GM12878 (cell line): ENCODE measurements around the gene DUSP10. TPM values are rescaled to one million over a fixed set of nuclear protein-coding genes. Genes with fewer than 3 reads are reported as not detected.

Source experiments
- ATAC-seq: fragments of 200-7000 bp; cut with Tn5 transposase; 3 replicates; pipeline ENCODE4 v1.9.1; 2020; ENCODE audit warnings: mild to moderate bottlenecking, moderate library complexity
- BruUV-seq: library from RNA; stranded (reverse); fragments of 400-500 nt; replicated peaks from 2 replicates; lab custom pipeline; 2021; lab: Mats Ljungman, UMichigan
- CTCF ChIA-PET: fragments of 300-600 bp; sonication (Branson Sonifier 250); formaldehyde crosslinking; extraction: SDS; loops from one replicate; lab custom pipeline; 2021; ENCODE audit warnings: inconsistent platforms; lab: Yijun Ruan, JAX
- POLR2A ChIA-PET: fragments of 350-600 bp; formaldehyde crosslinking; extraction: SDS; loops from one replicate; lab custom pipeline; 2021; ENCODE audit warnings: inconsistent platforms; lab: Charles Lee
- RAD21 ChIA-PET: fragments of 300-600 bp; sonication (Branson Sonifier 250); formaldehyde crosslinking; loops from one replicate; lab custom pipeline; 2023; ENCODE audit warnings: antibody characterized with exemption; ENCODE audit not compliant: unreplicated experiment; lab: Charles Lee
- SMC1A ChIA-PET: fragments of 300-600 bp; sonication (Branson Sonifier 250); formaldehyde crosslinking; loops from one replicate; lab custom pipeline; 2023; ENCODE audit not compliant: unreplicated experiment, uncharacterized antibody; lab: Charles Lee
- DNase-seq: peaks from one replicate; pipeline ENCODE4 v3.0.0-alpha.2; 2011; ENCODE audit warnings: low read depth, low spot score
- FAIRE-seq: peaks from 3 replicates; lab custom pipeline; 2011; peaks lifted over from hg19 to GRCh38; lab: Jason Lieb, UNC
- H2AFZ ChIP-seq: 2 replicates; pipeline ENCODE4 v1.6.0; 2011; ENCODE audit warnings: low read depth, low read length, control low read depth; ENCODE audit not compliant: control insufficient read depth
- H3K27ac ChIP-seq: 2 replicates; pipeline ENCODE4 v1.5.1; 2011; ENCODE audit warnings: control low read depth; ENCODE audit not compliant: control insufficient read depth, insufficient read depth
- H3K27me3 ChIP-seq, 2 experiments: replicated peaks in 1 of 2; 2 replicates each; pipeline versions ENCODE4 v1.6.0 to v1.6.1; 2011; ENCODE audit warnings: low read length in 1 of 2; ENCODE audit not compliant: control insufficient read depth in 2 of 2, insufficient read depth in 2 of 2
- H3K36me3 ChIP-seq, 2 experiments: 2 replicates each; pipeline ENCODE4 v1.5.1; 2011; ENCODE audit warnings: low read length in 1 of 2; ENCODE audit not compliant: control insufficient read depth in 2 of 2, insufficient read depth in 2 of 2
- H3K4me1 ChIP-seq: 2 replicates; pipeline ENCODE4 v1.6.1; 2011; ENCODE audit warnings: mild to moderate bottlenecking, low read length, moderate library complexity, mixed read lengths; ENCODE audit not compliant: control insufficient read depth, insufficient read depth
- H3K4me2 ChIP-seq: 2 replicates; pipeline ENCODE4 v1.6.0; 2011; ENCODE audit warnings: control low read depth; ENCODE audit not compliant: control insufficient read depth, insufficient read depth
- H3K4me3 ChIP-seq: fragments of 200-600 bp; sonication (generic); 2 replicates; pipeline ENCODE4 v1.5.1; 2016
- H3K79me2 ChIP-seq: 2 replicates; pipeline ENCODE4 v1.6.0; 2011; ENCODE audit warnings: low read length; ENCODE audit not compliant: control insufficient read depth, insufficient read depth
- H3K9ac ChIP-seq: 2 replicates; pipeline ENCODE4 v1.8.0; 2011; ENCODE audit warnings: low read length, control low read depth, mixed read lengths; ENCODE audit not compliant: control insufficient read depth, insufficient read depth
- H3K9me3 ChIP-seq: replicated peaks from 3 replicates; pipeline ENCODE4 v1.5.1; 2011; ENCODE audit warnings: mild to moderate bottlenecking, low read length; ENCODE audit not compliant: control insufficient read depth, insufficient read depth
- H4K20me1 ChIP-seq: 2 replicates; pipeline ENCODE4 v1.6.0; 2011; ENCODE audit not compliant: control insufficient read depth, insufficient read depth
- CBX3 ChIP-seq: fragments of 200-600 bp; sonication (generic); IDR thresholded peaks from 2 replicates; pipeline ENCODE4 v1.6.1; 2016; ENCODE audit warnings: low read depth, borderline replicate concordance
- CEBPB ChIP-seq, 2 experiments: fragments of 150-350 bp in 1 of 2; IDR thresholded peaks; 2 replicates each; pipeline ENCODE4 v1.6.1; 2012 to 2014; ENCODE audit warnings: low read depth in 2 of 2, low read length in 2 of 2, borderline replicate concordance in 1 of 2, inconsistent platforms in 1 of 2
- CHD1 ChIP-seq: IDR thresholded peaks from 2 replicates; pipeline ENCODE4 v1.6.1; 2012; ENCODE audit warnings: low read depth, low read length, improper control_type of control experiment
- CHD4 ChIP-seq: fragments of 200-600 bp; sonication (generic); IDR thresholded peaks from 2 replicates; pipeline ENCODE4 v1.6.1; 2016; ENCODE audit warnings: mild to moderate bottlenecking
- HDAC6 ChIP-seq: fragments of 200-600 bp; sonication (generic); IDR thresholded peaks from one replicate; pipeline ENCODE4 v1.8.0; 2017; ENCODE audit warnings: antibody characterized with exemption; ENCODE audit not compliant: unreplicated experiment
- HSF1 ChIP-seq: fragments of 150-350 bp; IDR thresholded peaks from 2 replicates; pipeline ENCODE4 v1.6.1; 2014; ENCODE audit warnings: mild to moderate bottlenecking, low read depth, low read length
- IKZF2 ChIP-seq, 2 experiments: fragments of 450-650 bp; IDR thresholded peaks; 2 replicates each; pipeline ENCODE4 v1.6.1; 2017; ENCODE audit warnings: mild to moderate bottlenecking in 2 of 2, moderate library complexity in 2 of 2
- IRF4 ChIP-seq: IDR thresholded peaks from 2 replicates; pipeline ENCODE4 v1.6.1; 2011; ENCODE audit warnings: low read depth, low read length
- MYB ChIP-seq: fragments of 150-350 bp; IDR thresholded peaks from 2 replicates; pipeline ENCODE4 v1.6.1; 2014; ENCODE audit warnings: mild to moderate bottlenecking, low read depth, low read length, borderline replicate concordance
- POLR2AphosphoS5 ChIP-seq: IDR thresholded peaks from 2 replicates; pipeline ENCODE4 v1.6.1; 2011; ENCODE audit warnings: mild to moderate bottlenecking, low read length, inconsistent platforms
- RCOR1 ChIP-seq: conservative IDR thresholded peaks from 2 replicates; pipeline ENCODE4 v1.6.1; 2012; ENCODE audit warnings: low read depth, low read length, improper control_type of control experiment
- SIX5 ChIP-seq: IDR thresholded peaks from 2 replicates; pipeline ENCODE4 v1.6.1; 2011; ENCODE audit warnings: mild to moderate bottlenecking, low read depth, low read length, moderate library complexity; ENCODE audit not compliant: severe bottlenecking
- WGBS: methylation state at CpG from one replicate; pipeline ENCODE4 v1.1.6; 2016; ENCODE audit warnings: low lambda C conversion rate; ENCODE audit not compliant: insufficient replicate concordance, insufficient coverage; ENCODE audit errors: missing lambda C conversion rate; 5-methylcytosine and 5-hydroxymethylcytosine counted together
- in situ Hi-C: fragments of 300-500 bp; cut with MboI; formaldehyde crosslinking; loops from 9 replicates; pipeline ENCODE4 v1.14.3; 2018; ENCODE audit warnings: mixed read lengths
- intact Hi-C: fragments of 100-400 bp; cut with micrococcal nuclease; formaldehyde crosslinking; loops from one replicate; pipeline ENCODE4 v1.14.2; 2022; ENCODE audit not compliant: unreplicated experiment
- polyA plus RNA-seq, 11 experiments: library from polyadenylated mRNA; depleted of rRNA in 4 of 11; unstranded in 6 of 11; stranded (reverse) in 5 of 11; fragments of >200 nt; fragmentation: Nextera tagmentation in 4 of 11; fragmentation: Illumina TruSeq in 1 of 11; extraction: Ambion mirVana in 4 of 11; extraction: Trizol in 1 of 11; gene quantifications; 1 replicate in 1 of 11; 2 replicates in 10 of 11; pipeline versions ENCODE4 v1.2.1 to v1.2.3, GENCODE V29; 2011 to 2016; ENCODE audit warnings: inconsistent platforms in 2 of 11, missing spikeins in 2 of 11, low read depth in 1 of 11
- total RNA-seq, 4 experiments: library from RNA; depleted of rRNA in 3 of 4; stranded (reverse); fragments of >200 nt in 3 of 4; fragmentation: Illumina TruSeq in 1 of 4; extraction: Trizol in 1 of 4; gene quantifications; 2 replicates each; pipeline versions ENCODE4 v1.2.1 to v1.2.3, GENCODE V29; 2013 to 2021
- TF ChIP-seq, protein P1 (sequence below): IDR thresholded peaks from 2 replicates; pipeline ENCODE4 v1.6.1; 2011; ENCODE audit warnings: borderline replicate concordance, low read depth, mild to moderate bottlenecking, moderate library complexity, mixed read lengths, low read length; ENCODE audit not compliant: insufficient read depth; ENCODE audit errors: extremely low read length
- TF ChIP-seq, protein P2 (sequence below): IDR thresholded peaks from 2 replicates; pipeline ENCODE4 v1.6.1; 2012; ENCODE audit warnings: mild to moderate bottlenecking, low read depth, low read length

The DUSP10 gene
- total and polyA plus RNA-seq, 10 of the 15 experiments (the other 5 are each of a cell fraction or from before 2014, with no cell fraction given) = 20.3 to 38.4 (median 27.8) TPM

DNA sequence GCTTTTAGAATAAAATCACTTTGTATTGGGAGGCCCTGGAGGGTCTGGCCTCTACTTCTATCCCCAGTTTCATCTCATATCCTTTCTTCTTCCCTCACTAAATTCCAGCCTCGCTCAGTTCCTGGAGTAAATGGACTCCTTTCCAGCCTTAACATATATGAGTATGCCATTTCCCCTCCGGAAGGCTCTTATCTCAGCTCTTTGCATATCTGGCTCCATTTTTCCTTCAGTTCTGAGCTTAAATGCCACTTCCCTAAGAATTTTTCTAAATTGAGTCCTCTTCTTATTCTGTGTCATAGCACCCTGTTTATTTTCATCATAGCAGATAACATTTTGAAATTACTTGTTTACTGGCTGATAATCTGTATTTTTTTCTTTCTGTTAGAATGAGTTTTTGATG lies 20.2 kb upstream of the DUSP10 start (continued):
- TF ChIP-seq CBX3 = no peak
- TF ChIP-seq SIX5 = no peak
- no peak for TF ChIP-seq CEBPB (IDR thresholded peaks at IDR 0.05; ENCODE audit: borderline replicate concordance in 1 of 2, low read depth in 2 of 2, low read length in 2 of 2)
- TF ChIP-seq, protein P1, sequence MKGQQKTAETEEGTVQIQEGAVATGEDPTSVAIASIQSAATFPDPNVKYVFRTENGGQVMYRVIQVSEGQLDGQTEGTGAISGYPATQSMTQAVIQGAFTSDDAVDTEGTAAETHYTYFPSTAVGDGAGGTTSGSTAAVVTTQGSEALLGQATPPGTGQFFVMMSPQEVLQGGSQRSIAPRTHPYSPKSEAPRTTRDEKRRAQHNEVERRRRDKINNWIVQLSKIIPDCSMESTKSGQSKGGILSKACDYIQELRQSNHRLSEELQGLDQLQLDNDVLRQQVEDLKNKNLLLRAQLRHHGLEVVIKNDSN = no peak
- TF ChIP-seq IRF4 = no peak
- TF ChIP-seq MYB = no peak
- TF ChIP-seq CHD4 = no peak
- TF ChIP-seq IKZF2 (IDR thresholded peaks at IDR 0.05) = no peak

GRCh38 chr1:221761354-221762002 lies 19.6 kb upstream of the DUSP10 start:
- Histone ChIP-seq H3K9me3 (peaks cover 2% of the 10 kb centered on the region; the same call in 2 of the 3 replicates), H3K27ac (peak overlapping the region; percentile 90), H3K9ac (peak overlapping the region; percentile 64), H3K36me3 (no peaks in the 10 kb centered on the region), H3K27me3 (no peaks in the 10 kb centered on the region), H4K20me1 (no peaks in the 10 kb centered on the region), H3K4me2 (peak overlapping the region; percentile 90), H3K4me1 (peaks cover 64% of the 10 kb centered on the region), H3K79me2 (peaks cover 3% of the 10 kb centered on the region; the same call in 1 of the 2 replicates), H3K4me3 (peak overlapping the region; percentile 26; the same call in 1 of the 2 replicates), H2AFZ (peak overlapping the region; percentile 65)
- under 1% methylated on average over 4 of the region's 4 CpGs for WGBS
- ChIA-PET POLR2A (interaction anchor here (1.2 to 13.1 kb wide), 7 partner anchors 13 to 279 kb away, joined by 3 to 203 read pairs (median 4); partner anchors contain the start of gene DUSP10), CTCF (interaction anchor here (1.1 to 12.2 kb wide), 7 partner anchors 9 to 284 kb away, joined by 4 to 153 read pairs (median 5); partner anchors contain the start of gene DUSP10), RAD21 (interaction anchor here (1.2 to 12.4 kb wide), 10 partner anchors 15 to 231 kb away, joined by 3 to 393 read pairs (median 8); partner anchors contain the start of gene DUSP10), SMC1A (interaction anchor here (0.7 to 13.2 kb wide), 16 partner anchors 10 to 130 kb away, joined by 3 to 510 read pairs (median 3); partner anchors contain the start of gene DUSP10)
- FAIRE-seq (peak; percentile 31), DNase-seq (peak; percentile 91), ATAC-seq (peak; percentile 80)
- intact Hi-C loops = loop anchor here (1.0 kb wide), 1 partner anchor 16 kb away; no protein-coding TSS in a partner anchor
- no TSS peak for BruUV-seq
- in situ Hi-C loops = no loop called here
- TF ChIP-seq, protein P2, sequence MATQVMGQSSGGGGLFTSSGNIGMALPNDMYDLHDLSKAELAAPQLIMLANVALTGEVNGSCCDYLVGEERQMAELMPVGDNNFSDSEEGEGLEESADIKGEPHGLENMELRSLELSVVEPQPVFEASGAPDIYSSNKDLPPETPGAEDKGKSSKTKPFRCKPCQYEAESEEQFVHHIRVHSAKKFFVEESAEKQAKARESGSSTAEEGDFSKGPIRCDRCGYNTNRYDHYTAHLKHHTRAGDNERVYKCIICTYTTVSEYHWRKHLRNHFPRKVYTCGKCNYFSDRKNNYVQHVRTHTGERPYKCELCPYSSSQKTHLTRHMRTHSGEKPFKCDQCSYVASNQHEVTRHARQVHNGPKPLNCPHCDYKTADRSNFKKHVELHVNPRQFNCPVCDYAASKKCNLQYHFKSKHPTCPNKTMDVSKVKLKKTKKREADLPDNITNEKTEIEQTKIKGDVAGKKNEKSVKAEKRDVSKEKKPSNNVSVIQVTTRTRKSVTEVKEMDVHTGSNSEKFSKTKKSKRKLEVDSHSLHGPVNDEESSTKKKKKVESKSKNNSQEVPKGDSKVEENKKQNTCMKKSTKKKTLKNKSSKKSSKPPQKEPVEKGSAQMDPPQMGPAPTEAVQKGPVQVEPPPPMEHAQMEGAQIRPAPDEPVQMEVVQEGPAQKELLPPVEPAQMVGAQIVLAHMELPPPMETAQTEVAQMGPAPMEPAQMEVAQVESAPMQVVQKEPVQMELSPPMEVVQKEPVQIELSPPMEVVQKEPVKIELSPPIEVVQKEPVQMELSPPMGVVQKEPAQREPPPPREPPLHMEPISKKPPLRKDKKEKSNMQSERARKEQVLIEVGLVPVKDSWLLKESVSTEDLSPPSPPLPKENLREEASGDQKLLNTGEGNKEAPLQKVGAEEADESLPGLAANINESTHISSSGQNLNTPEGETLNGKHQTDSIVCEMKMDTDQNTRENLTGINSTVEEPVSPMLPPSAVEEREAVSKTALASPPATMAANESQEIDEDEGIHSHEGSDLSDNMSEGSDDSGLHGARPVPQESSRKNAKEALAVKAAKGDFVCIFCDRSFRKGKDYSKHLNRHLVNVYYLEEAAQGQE = no peak
- no peak for TF ChIP-seq CHD1
- TF ChIP-seq POLR2AphosphoS5 = peak; percentile 65; the same call in 1 of the 2 replicates
- TF ChIP-seq RCOR1 = no peak
- no peak for TF ChIP-seq HSF1
- no peak for TF ChIP-seq HDAC6
